Cardiac fibroblast (primary cell): ENCODE data around the gene COQ6.
"Not testable (repeated sequence)": the region's sequence is repeated elsewhere in the genome, so short reads cannot be mapped to it uniquely, and the experiment has no call there.

ENCODE experiments used
- DNase-seq, 2 donors: peaks; one replicate each; pipeline versions ENCODE4 v3.0.0 to v3.0.0-alpha.2; 2010; ENCODE audit warnings: low read depth in 2 of 2
- H3K4me3 ChIP-seq, 2 donors: replicated peaks in 1 of 2; 1 replicate in 1 of 2; 2 replicates in 1 of 2; pipeline ENCODE4 v1.5.1; 2011; ENCODE audit warnings: low read depth in 2 of 2, low read length in 2 of 2, mild to moderate bottlenecking in 2 of 2, moderate library complexity in 1 of 2
- TF ChIP-seq, protein P1 (sequence below): IDR thresholded peaks from one replicate; pipeline ENCODE4 v1.5.1; 2011; ENCODE audit warnings: low read depth, mild to moderate bottlenecking, low read length, inconsistent platforms

COQ6 gene

DNA sequence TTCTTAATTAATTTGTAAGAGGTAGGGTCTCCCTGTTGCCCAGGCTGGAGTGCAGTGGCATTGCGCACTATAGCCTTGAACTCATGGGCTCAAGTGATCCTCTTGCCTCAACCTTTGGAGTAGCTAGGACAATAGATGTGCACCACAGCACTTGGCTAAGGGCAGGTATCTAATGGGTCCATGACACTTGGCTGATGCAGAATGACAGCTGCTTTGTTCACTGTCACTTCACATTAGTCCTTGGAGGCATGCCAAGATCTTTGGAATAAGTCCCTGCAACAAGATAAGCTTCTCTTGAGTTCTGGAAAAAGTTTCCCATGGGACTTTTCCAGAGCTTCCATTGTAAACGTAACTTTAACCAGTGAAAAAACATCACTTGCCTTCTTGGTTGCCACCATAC is 23.4 kb downstream of the COQ6 start:
- TF ChIP-seq, protein P1, sequence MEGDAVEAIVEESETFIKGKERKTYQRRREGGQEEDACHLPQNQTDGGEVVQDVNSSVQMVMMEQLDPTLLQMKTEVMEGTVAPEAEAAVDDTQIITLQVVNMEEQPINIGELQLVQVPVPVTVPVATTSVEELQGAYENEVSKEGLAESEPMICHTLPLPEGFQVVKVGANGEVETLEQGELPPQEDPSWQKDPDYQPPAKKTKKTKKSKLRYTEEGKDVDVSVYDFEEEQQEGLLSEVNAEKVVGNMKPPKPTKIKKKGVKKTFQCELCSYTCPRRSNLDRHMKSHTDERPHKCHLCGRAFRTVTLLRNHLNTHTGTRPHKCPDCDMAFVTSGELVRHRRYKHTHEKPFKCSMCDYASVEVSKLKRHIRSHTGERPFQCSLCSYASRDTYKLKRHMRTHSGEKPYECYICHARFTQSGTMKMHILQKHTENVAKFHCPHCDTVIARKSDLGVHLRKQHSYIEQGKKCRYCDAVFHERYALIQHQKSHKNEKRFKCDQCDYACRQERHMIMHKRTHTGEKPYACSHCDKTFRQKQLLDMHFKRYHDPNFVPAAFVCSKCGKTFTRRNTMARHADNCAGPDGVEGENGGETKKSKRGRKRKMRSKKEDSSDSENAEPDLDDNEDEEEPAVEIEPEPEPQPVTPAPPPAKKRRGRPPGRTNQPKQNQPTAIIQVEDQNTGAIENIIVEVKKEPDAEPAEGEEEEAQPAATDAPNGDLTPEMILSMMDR, result no peak
- H3K4me3 ChIP-seq, result no peak overlapping the region
- no peak for DNase-seq

DNA sequence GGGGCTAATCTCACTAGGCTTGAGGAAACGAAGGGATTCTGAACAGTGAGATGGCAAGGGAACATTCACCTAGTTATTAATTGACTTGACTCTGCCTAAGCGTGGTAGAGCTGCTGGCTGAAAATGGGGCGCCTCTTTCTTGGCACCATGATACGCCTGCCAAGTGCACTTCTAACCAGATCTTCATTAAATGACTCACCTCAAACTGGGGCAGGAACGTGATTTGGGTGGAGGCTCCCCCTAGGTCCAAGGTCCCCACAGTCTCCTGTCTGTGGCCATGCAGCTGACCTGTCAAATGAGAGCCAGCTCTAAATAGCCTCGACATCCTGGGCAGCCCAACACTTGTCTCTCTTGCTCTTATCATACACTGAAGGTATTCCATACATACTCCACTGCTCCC is 26.0 kb downstream of the COQ6 start:
- no peak for DNase-seq
- TF ChIP-seq, protein P1, result no peak
- no peak overlapping the region for H3K4me3 ChIP-seq

DNA sequence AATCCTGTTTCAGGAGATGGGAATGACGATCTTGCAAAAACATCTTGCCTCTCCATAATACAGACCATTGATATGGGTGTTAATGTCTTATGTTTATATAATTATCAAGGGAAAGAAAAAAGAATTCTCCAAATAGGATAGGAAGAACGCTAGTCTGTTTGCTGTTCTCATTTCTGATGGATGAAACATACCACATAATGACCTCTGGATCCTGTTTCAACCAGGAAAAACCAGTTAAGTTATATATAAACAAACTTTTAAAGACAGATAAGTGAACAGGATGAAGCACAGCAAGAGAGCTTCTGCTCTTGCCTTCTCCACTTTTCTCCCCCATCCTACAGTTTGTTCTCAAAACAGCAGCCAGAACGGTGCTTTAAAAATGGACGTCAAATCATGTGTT is 27.8 kb downstream of the COQ6 start:
- no peak overlapping the region for H3K4me3 ChIP-seq
- DNase-seq, result peak in 1 of 2 donors; percentile 17
- TF ChIP-seq, protein P1, result no peak

- TF ChIP-seq, protein P1, result no peak
- no peak for DNase-seq
Observed at GRCh38 chr14:73988065-73988464, 38.0 kb downstream of the COQ6 start.

DNA sequence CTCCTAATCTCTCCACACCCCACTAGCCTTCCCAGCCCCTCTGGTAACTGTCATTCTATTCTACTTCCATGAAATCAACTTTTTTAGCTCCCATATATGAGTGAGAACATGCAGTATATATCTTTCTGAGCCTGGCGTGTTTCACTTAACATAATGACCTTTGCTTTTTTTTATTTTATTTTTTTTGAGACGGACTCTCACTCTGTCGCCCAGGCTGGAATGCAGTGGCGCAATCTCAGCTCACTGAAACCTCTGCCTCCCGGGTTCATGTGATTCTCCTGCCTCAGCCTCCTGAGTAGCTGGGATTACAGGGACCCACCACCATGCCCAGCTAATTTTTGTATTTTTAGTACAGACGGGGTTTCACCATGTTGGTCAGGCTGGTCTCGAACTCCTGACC is 38.6 kb downstream of the COQ6 start:
- not testable (repeated sequence) for H3K4me3 ChIP-seq, DNase-seq

More at GRCh38 chr14:73988065-73988464, 38.0 kb downstream of the COQ6 start:
- no peak overlapping the region for H3K4me3 ChIP-seq

GRCh38 chr14:73991092-73991491 is 41.0 kb downstream of the COQ6 start:
- TF ChIP-seq, protein P1, result no peak
- no peak overlapping the region for H3K4me3 ChIP-seq
- DNase-seq, result no peak

- not testable (repeated sequence) for H3K4me3 ChIP-seq, DNase-seq
Observed at GRCh38 chr14:73994926-73995325, 44.8 kb downstream of the COQ6 start.

DNA sequence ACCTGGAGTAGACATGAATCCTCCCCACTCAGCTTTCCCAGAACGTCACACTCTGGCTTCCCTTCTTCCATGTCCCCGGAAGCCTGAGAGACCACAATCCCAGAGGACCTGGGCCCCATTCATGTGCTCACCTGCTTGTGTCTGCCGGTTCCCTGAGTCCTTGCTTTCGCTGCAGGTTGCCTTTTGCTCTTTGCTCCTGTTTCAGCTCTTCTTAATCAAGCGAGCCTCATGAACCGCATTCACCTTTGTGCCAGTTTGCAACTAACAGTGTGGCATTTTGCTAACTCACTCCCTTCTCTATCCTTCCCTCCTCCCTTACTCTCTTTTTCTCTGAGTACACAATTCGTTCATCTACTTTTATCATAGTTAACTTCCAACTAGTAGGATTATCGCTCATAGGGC is 45.9 kb downstream of the COQ6 start:
- TF ChIP-seq, protein P1, result no peak

More for the DNA sequence above, 45.9 kb downstream of the COQ6 start:
- no peak for DNase-seq
- H3K4me3 ChIP-seq, result no peak overlapping the region
